A204.1 (cell line): Measurements from ENCODE around the gene DMGDH.
A peak's percentile ranks its signal among the peaks of the same experiment; 100 is the strongest.

ENCODE experiments used
- FAIRE-seq: peaks from 2 replicates; lab custom pipeline; 2012; peaks lifted over from hg19 to GRCh38; lab: Jason Lieb, UNC

DMGDH gene

DNA sequence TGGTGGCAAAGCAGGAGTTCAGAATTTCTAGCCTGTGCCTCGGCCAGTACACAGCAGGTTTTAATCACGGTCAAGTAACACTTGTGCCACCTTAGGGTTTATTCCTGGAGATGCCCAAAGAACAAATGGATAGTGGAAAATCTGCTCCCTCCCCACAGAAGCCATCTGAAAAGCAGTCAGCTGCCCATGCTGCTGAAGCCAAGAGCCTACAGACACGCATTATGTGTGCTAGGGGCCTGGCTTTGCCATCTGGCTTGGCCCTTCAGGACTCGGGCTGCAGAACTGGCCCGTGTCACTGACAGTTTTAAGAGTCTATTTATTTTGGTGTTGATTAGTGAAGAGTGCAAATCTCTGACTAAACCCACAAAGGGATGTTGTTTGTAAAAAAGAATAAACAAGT is 95.5 kb downstream of the DMGDH start:
- FAIRE-seq, result no peak

DNA sequence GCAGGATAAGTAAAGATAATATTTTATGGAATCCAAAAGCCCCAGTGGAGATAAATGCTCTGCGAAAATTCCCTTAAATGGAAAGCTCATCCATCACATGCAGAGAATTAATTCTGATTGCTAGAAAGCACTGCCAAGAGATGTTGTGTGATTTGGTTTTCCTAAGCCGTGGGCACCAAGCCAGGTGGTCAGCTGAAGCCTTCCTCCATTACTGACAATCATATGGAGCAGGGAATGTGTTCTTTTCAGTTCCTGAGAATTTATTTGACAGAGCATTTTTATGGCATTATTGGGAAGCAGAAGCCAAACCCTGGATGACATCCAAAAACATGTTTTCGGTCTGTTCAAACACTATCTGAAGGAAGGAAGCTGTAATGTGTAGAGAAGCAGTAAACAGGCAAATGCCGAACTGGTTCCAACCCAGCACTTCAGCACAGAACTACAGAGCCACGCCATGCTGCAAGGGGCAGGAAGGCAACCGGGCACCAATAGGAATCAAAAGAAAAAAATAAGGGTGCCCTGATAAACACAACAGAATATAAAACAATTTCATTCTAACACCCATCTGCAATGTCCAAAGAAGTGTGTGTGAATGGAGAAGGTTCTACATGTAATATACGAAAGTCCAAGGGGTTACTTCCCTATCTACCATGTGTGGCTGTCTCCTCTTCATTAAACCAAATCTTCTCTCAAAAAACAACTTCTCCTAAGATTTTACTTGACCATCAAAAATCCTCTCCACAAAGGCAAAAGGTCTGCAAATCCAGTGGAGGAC is 96.6 kb downstream of the DMGDH start:
- no peak for FAIRE-seq

DNA sequence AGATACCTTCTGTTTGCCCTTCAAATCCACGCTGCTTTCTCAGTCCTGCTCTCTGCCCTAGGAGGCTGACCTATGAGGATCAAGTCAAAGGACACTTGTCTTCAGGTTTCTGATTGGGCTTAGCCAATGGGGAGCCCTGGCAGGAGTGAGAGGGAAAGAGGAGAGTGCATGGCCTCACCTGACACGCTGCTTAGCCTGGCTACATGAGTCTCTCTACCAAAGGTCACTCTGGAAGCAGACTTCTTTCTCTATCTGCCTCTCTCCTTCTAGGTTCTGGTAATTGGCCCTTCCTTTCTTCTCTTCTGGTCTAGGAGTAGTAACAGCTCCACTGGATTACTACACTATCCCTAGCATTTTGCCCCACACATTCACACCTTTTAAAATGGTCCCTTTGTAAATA is 97.5 kb downstream of the DMGDH start:
- FAIRE-seq, result no peak

DNA sequence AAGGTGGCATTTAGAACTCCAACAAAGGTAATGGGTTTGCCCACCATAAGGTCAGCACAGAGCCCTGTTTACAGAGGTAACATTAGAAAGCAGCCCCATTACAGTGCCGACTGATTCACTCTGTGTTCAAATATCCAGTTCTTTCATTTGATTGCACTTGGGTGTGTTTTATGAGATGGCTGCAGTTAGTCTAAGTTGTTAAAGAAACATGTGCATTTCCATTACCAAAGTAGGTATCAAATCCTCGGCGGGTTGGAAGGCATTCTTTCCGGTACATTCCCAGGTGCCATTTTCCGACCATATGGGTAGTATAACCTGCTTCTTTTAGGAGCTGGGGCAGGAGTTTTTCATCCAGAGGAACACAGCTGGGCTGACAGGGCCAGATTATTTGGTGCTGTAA is 100.7 kb downstream of the DMGDH start:
- FAIRE-seq, result no peak

DNA sequence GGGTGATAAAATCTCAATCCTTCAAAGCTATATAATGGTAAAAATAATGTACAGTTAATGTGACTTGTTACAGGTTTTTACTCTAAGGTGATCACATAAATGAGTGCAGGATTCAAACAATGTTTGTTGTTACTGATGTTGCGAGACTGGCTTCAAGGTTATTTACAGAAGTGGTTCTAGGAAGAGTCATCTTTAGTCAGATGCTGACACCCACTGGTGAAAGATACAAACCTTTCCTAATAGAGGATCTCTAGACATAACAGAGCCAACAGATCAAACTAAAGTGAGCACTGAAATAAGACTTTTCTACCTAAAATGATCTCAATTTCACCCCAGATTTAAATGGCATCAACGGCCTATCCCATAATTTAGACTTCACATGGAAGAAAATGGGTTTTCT is 104.6 kb downstream of the DMGDH start:
- peak; percentile 58 for FAIRE-seq

GRCh38 chr5:78961743-78962142 is 107.7 kb downstream of the DMGDH start:
- FAIRE-seq, result no peak

DNA sequence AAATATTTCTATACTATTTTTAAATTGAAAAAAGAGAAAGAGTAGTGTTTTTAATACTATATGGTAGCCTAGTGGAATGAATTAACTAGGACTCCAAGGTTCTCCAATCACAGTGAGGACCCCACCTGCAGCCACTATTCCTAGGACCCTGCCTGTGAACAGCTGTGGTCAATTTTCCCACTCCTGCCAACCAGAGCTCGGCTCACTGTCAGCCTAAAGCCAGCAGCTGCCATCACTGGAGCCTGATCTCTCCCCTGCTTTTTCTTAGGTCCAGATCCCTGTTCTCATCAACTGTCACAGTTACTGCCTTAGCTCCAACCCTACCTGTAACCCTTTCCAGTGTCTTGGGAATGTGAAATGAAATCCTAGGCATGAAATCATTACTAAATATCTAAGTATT is 109.7 kb downstream of the DMGDH start:
- no peak for FAIRE-seq

GRCh38 chr5:78958672-78959445 is 110.6 kb downstream of the DMGDH start:
- FAIRE-seq, result no peak

GRCh38 chr5:78956901-78957300 is 112.6 kb downstream of the DMGDH start:
- FAIRE-seq, result no peak

- no peak for FAIRE-seq
Measured at GRCh38 chr5:78953092-78953800, 116.2 kb downstream of the DMGDH start.
